H1 (cell line): ENCODE results near the gene TAX1BP1. TPM values are rescaled to one million over a fixed set of nuclear protein-coding genes. Genes with fewer than 3 reads are reported as not detected.

ENCODE experiments used
- CBX8 ChIP-seq: fragments of 300-800, 300-1000 bp; sonication (generic); IDR thresholded peaks from 2 replicates; pipeline ENCODE4 v1.7.1; 2016; ENCODE audit warnings: low read depth, low read length, borderline replicate concordance
- CREB1 ChIP-seq: IDR thresholded peaks from 2 replicates; pipeline ENCODE4 v1.6.1; 2012; ENCODE audit warnings: inconsistent platforms
- EGR1 ChIP-seq: IDR thresholded peaks from 2 replicates; pipeline ENCODE4 v1.6.1; 2011; ENCODE audit warnings: low read depth, low read length, borderline replicate concordance
- PHF8 ChIP-seq: fragments of 200-600 bp; sonication (generic); conservative IDR thresholded peaks from 2 replicates; pipeline ENCODE4 v1.7.1; 2012; ENCODE audit warnings: low read depth, mild to moderate bottlenecking, inconsistent platforms, low read length, moderate library complexity
- TAF7 ChIP-seq: optimal IDR thresholded peaks from 2 replicates; pipeline ENCODE3; 2011; ENCODE audit warnings: low read depth, mild to moderate bottlenecking, inconsistent platforms, low read length, moderate library complexity, borderline replicate concordance
- TBP ChIP-seq: IDR thresholded peaks from 2 replicates; pipeline ENCODE4 v1.6.1; 2011; ENCODE audit warnings: low read depth, low read length, improper control_type of control experiment
- TEAD4 ChIP-seq: IDR thresholded peaks from 2 replicates; pipeline ENCODE4 v1.6.1; 2012; ENCODE audit warnings: low read depth, low read length, inconsistent platforms, mixed read lengths
- ZNF274 ChIP-seq: IDR thresholded peaks from 2 replicates; pipeline ENCODE4 v1.7.0; 2012; ENCODE audit warnings: low read length, borderline replicate concordance; ENCODE audit errors: extremely low read depth
- polyA plus RNA-seq, 7 experiments: library from polyadenylated mRNA; depleted of rRNA in 3 of 7; stranded (reverse) in 5 of 7; unstranded in 2 of 7; fragments of >200 nt in 5 of 7; fragments of 200-250 nt in 2 of 7; gene quantifications; 1 replicate in 5 of 7; 2 replicates in 1 of 7; 4 replicates in 1 of 7; pipeline versions ENCODE4 v1.2.1 to v1.2.3, GENCODE V29; 2011 to 2013; ENCODE audit warnings: missing spikeins in 2 of 7, mixed read lengths in 2 of 7
- total RNA-seq: library from RNA; stranded (reverse); fragmentation: NEBNext Ultra II Directional; extraction: Animal tissue kit (Norgen Biotek cat#: 25700); gene quantifications from 2 replicates; pipeline ENCODE4 v1.2.1, GENCODE V29; 2021
- TF ChIP-seq, protein P1 (sequence below): fragments of 300-600 bp; sonication (generic); IDR thresholded peaks from 2 replicates; pipeline ENCODE4 v1.7.1; 2012; ENCODE audit warnings: low read length, moderate library complexity, mild to moderate bottlenecking, inconsistent platforms; ENCODE audit not compliant: insufficient replicate concordance
- TF ChIP-seq, protein P2 (sequence below), 3 experiments: IDR thresholded peaks; 1 replicate in 2 of 3; 2 replicates in 1 of 3; pipeline versions ENCODE4 v1.5.1 to v1.6.1; 2011; ENCODE audit warnings: low read length in 3 of 3, mild to moderate bottlenecking in 3 of 3, inconsistent platforms in 2 of 3, low read depth in 1 of 3, moderate library complexity in 1 of 3; ENCODE audit not compliant: insufficient read depth in 1 of 3; ENCODE audit errors: control extremely low read depth in 1 of 3

TAX1BP1 gene
- total and polyA plus RNA-seq, 2 of the 8 experiments (the other 6 are each of a cell fraction or from before 2014, with no cell fraction given) = 56.0 to 62.7 TPM

GRCh38 chr7:27730112-27730511 is 9.8 kb upstream of the TAX1BP1 start (continued):
- TF ChIP-seq, protein P1, sequence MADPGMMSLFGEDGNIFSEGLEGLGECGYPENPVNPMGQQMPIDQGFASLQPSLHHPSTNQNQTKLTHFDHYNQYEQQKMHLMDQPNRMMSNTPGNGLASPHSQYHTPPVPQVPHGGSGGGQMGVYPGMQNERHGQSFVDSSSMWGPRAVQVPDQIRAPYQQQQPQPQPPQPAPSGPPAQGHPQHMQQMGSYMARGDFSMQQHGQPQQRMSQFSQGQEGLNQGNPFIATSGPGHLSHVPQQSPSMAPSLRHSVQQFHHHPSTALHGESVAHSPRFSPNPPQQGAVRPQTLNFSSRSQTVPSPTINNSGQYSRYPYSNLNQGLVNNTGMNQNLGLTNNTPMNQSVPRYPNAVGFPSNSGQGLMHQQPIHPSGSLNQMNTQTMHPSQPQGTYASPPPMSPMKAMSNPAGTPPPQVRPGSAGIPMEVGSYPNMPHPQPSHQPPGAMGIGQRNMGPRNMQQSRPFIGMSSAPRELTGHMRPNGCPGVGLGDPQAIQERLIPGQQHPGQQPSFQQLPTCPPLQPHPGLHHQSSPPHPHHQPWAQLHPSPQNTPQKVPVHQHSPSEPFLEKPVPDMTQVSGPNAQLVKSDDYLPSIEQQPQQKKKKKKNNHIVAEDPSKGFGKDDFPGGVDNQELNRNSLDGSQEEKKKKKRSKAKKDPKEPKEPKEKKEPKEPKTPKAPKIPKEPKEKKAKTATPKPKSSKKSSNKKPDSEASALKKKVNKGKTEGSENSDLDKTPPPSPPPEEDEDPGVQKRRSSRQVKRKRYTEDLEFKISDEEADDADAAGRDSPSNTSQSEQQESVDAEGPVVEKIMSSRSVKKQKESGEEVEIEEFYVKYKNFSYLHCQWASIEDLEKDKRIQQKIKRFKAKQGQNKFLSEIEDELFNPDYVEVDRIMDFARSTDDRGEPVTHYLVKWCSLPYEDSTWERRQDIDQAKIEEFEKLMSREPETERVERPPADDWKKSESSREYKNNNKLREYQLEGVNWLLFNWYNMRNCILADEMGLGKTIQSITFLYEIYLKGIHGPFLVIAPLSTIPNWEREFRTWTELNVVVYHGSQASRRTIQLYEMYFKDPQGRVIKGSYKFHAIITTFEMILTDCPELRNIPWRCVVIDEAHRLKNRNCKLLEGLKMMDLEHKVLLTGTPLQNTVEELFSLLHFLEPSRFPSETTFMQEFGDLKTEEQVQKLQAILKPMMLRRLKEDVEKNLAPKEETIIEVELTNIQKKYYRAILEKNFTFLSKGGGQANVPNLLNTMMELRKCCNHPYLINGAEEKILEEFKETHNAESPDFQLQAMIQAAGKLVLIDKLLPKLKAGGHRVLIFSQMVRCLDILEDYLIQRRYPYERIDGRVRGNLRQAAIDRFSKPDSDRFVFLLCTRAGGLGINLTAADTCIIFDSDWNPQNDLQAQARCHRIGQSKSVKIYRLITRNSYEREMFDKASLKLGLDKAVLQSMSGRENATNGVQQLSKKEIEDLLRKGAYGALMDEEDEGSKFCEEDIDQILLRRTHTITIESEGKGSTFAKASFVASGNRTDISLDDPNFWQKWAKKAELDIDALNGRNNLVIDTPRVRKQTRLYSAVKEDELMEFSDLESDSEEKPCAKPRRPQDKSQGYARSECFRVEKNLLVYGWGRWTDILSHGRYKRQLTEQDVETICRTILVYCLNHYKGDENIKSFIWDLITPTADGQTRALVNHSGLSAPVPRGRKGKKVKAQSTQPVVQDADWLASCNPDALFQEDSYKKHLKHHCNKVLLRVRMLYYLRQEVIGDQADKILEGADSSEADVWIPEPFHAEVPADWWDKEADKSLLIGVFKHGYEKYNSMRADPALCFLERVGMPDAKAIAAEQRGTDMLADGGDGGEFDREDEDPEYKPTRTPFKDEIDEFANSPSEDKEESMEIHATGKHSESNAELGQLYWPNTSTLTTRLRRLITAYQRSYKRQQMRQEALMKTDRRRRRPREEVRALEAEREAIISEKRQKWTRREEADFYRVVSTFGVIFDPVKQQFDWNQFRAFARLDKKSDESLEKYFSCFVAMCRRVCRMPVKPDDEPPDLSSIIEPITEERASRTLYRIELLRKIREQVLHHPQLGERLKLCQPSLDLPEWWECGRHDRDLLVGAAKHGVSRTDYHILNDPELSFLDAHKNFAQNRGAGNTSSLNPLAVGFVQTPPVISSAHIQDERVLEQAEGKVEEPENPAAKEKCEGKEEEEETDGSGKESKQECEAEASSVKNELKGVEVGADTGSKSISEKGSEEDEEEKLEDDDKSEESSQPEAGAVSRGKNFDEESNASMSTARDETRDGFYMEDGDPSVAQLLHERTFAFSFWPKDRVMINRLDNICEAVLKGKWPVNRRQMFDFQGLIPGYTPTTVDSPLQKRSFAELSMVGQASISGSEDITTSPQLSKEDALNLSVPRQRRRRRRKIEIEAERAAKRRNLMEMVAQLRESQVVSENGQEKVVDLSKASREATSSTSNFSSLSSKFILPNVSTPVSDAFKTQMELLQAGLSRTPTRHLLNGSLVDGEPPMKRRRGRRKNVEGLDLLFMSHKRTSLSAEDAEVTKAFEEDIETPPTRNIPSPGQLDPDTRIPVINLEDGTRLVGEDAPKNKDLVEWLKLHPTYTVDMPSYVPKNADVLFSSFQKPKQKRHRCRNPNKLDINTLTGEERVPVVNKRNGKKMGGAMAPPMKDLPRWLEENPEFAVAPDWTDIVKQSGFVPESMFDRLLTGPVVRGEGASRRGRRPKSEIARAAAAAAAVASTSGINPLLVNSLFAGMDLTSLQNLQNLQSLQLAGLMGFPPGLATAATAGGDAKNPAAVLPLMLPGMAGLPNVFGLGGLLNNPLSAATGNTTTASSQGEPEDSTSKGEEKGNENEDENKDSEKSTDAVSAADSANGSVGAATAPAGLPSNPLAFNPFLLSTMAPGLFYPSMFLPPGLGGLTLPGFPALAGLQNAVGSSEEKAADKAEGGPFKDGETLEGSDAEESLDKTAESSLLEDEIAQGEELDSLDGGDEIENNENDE = no peak
- TF ChIP-seq TAF7 (no peak), TEAD4 (no peak), EGR1 (no peak), TBP (no peak), CREB1 (no peak), CBX8 (no peak), ZNF274 (no peak), PHF8 (no peak)
- TF ChIP-seq, protein P2, sequence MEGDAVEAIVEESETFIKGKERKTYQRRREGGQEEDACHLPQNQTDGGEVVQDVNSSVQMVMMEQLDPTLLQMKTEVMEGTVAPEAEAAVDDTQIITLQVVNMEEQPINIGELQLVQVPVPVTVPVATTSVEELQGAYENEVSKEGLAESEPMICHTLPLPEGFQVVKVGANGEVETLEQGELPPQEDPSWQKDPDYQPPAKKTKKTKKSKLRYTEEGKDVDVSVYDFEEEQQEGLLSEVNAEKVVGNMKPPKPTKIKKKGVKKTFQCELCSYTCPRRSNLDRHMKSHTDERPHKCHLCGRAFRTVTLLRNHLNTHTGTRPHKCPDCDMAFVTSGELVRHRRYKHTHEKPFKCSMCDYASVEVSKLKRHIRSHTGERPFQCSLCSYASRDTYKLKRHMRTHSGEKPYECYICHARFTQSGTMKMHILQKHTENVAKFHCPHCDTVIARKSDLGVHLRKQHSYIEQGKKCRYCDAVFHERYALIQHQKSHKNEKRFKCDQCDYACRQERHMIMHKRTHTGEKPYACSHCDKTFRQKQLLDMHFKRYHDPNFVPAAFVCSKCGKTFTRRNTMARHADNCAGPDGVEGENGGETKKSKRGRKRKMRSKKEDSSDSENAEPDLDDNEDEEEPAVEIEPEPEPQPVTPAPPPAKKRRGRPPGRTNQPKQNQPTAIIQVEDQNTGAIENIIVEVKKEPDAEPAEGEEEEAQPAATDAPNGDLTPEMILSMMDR (IDR thresholded peaks at IDR 0.05; ENCODE audit: control extremely low read depth in 1 of 3, insufficient read depth in 1 of 3, low read depth in 1 of 3, low read length in 3 of 3) = no peak
